HG03432 (cell line): ENCODE data around the gene AGO1.
"Not testable (repeated sequence)": the region's sequence is repeated elsewhere in the genome, so short reads cannot be mapped to it uniquely, and the experiment has no call there.

ENCODE experiments used
- ATAC-seq: cut with Tn5 transposase; IDR thresholded peaks from one replicate; pipeline ENCODE4 v1.9.1; 2021; ENCODE audit warnings: mild to moderate bottlenecking, moderate library complexity; ENCODE audit not compliant: unreplicated experiment

Gene AGO1

DNA sequence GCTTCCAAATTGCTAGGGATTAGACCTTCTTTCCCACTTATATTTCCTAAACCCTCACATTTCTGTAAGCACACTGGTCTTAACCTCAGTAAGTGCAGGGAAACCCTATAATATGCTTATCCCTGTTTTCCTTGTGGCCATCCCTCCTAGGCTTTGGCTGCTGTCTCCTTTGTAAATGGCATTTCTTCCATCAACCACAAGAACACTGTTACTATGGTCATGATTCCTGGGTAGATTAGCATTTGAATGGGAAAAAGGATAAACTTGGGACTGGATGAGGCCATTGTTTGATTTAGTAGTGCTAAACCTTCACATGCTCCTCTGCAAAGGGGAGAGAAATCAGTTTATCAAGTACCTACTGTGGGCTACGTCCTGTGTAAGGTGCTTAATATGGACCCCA is 31.7 kb downstream of the AGO1 start:
- ATAC-seq: no peak

DNA sequence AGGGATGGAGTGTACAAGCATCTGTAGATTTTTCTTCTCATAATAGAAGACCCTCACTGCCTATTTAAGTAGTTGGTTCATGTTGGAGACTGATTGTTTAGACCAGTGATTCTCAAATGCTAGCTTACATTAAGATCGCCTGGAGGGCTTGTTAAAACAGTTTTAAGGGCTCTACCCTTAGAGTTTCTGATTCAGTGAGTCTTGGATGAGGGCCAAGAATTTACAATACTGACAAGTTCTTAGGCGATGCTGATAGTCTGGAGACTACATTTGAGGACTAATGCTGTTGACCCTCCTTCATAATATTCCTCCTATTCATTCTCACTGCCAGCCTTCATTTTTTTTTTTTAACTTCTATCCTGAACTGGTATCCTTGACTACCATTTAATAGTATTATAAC is 32.7 kb downstream of the AGO1 start:
- ATAC-seq: no peak

DNA sequence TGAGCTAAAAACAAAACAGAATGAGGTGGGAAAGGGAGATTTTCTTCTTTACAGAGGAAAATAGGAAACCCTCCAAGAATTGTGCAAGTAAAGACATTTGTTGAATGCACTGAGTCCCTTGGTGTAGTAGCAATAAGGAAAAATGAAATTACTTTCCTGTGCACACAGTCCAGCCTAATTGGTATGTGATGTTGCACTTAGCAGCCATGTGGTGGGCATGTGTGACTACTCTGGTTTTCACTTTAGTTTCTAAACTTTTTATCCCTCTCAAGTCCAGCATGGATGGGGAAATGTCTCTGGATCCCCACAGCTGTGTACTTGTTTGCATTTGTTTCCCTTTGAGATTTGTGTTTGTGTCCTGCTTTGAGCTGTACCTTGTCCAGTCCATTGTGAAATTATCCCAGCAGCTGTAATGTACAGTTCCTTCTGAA is 40.8 kb downstream of the AGO1 start:
- ATAC-seq: no peak

DNA sequence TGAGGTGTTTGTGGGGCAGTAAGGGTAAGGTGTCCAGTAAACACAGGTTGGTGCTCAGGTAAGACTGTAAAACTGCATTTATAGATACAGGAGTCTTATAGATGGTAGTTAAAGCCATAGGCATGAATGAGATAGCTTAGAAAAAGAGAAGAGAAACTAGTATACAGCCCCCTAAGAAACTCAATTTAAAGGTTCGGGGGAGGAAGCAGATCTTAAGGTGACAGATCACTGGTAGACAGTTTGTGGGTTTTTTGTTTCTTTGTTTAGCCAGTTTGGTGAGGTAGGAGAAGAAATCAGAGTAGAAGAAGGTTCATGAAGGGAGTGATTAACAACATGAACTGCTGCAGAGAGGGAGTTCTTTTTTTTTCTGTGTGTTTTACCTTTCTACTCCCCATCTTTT is 41.8 kb downstream of the AGO1 start:
- no peak for ATAC-seq

DNA sequence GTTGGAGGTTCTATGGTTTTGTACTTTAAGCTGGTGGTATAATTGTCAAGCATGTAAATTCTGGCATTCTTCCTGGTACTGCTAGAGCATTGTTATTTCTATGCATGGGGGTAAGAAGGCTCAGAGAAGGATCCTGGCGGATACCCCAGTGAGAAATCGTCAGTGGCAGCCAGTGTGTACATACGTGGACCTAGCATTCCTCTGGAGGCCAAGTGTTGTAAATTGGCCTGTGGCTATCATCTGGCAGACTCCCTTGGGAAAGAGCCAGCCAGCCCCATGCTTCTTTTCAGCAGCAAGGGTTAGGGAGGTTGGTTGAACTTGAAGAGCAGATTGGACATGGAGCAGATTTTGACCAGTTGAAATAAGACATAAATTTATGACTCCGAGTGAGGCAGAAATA is 42.7 kb downstream of the AGO1 start:
- ATAC-seq: no peak

DNA sequence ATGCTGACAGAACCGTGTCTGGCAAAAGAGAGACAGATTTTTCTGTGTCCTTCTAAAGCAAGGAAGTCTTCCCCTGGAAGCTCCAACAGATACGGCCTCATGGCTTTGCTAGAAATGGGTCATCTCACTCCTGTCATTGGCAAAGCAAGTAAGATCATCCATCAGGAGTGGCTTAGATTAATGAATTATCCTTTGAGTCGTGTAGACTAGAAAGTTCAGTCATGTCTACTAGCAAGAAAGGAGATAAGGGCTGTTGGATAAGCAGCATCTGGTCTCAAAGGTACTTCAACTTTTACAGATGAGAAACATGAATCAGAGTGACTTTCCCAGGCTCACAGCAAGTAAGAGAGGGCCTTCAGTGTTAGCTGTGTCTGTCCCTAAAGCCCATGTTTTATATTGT is 44.5 kb downstream of the AGO1 start:
- ATAC-seq: no peak

DNA sequence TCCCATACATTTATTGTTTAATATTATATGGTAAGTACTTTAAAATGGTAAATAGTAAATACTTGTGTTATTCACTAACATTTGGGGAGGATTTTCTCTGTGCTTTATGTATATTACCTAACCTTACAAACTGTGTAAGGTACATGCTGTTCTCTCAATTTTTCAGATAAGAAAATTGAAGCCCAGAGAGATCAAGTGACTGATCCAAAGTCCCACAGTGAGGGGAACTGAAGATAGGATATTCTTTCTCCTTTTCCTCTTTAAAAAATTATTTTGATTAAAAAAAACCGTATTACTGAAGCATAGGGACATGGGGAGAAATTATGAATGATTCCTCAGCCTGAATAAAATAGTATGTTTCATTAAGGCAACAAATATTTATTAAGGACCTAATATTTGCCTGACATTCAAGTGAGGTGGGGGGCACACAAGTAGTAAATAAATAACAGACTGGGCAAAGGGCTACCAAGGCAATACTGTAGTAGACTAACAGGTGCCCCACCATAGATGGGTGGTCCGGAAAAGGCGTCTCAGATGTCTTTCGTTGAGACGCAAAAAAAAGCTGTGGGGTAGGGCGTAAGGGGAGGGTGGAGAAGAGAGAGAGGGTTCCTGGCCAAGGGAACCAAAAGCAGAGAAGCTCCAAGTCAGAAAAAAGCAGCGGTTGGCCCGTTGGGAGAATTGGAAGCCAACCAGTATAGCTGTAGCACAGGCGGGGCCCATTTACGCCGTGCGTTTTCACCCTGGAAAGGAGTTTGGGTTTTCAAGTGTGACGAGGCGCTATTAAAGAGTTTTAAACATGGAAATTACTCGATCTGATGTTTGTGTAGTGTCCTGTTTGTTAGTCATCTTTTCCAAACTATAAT is 47.0 kb downstream of the AGO1 start:
- peak; percentile 13 for ATAC-seq

DNA sequence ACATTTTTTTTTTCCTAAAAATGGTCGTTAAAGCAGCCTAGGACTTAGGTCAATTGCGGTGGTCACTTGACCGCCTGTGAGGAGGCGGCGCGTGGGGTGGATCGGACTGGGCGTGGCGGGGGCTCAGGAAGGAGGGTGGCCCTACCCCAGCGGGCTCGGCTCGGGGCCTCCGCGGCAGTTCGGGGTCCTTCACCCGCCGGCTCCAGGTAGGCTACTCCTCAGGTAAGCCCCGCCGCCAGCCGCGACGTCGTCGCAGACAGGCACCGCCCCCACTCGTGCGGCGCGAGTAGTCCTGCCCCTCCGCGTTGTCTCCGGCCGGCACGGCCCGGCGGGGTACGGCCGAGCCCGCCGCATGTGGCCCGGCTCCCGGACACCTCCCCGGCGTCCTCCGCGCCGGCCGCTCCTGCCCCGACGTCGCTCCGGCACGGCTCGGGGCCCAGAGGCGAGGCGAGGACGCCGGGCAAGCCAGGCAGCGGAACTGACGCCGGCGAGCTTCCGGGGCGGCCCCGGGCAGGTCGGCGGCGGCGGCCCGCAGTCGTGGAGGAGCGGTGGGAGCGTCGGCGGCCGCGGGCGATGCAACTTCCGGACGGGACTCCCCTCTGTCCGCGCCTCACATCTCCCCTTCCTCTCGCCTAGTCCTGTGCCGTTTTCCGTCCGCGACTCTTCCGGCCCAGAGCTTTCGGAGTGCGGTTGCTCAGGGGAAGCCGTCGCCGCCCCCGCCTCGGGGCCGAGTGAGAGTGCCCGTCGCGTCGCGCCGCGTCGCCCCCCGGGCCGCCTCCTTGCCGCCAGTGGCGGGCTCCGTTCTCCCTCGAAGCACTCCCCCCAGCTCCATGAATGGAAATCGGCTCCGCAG is 47.8 kb downstream of the AGO1 start, which contains the start of gene AGO3:
TSS of gene AGO3 (plus strand) at position 513 of the 853 bp plus-strand sequence. CDS start at position 835, 322 bp downstream.
- peak; percentile 90 for ATAC-seq

DNA sequence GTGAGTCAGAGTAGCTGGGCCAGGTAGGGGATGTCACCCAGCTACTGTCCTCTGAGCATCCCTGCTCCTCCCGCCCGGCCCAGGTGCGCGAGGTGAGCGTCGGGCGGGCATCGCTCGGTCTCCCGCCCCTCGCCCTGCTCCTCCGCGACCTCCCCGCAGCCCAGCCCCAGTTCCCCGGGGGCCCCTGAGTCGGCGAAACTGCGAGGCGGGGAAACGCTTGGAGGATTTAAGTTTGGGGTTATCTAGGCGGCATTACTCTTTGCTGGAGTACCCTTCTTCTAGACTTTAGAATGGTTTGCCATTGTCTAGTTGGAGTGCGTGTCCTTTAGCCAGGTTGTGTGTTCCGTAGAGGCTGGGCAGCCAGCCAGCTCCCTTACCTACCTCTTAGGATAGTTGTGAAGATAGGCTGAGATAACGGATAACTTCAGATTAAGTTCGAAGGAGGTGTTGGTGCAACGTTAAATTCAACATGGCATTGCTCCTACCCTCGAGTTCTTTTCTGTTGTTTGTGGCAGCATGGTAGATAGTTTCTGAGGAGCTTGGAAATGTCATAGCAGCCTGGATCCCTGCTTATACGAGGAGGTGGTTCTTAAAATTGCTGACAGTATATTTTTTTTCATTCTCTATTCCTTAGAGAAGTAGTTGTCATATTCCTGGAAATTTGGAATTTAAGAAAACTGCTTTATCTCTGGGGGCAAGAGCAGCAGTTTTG is 48.6 kb downstream of the AGO1 start:
- peak; percentile 1 for ATAC-seq

DNA sequence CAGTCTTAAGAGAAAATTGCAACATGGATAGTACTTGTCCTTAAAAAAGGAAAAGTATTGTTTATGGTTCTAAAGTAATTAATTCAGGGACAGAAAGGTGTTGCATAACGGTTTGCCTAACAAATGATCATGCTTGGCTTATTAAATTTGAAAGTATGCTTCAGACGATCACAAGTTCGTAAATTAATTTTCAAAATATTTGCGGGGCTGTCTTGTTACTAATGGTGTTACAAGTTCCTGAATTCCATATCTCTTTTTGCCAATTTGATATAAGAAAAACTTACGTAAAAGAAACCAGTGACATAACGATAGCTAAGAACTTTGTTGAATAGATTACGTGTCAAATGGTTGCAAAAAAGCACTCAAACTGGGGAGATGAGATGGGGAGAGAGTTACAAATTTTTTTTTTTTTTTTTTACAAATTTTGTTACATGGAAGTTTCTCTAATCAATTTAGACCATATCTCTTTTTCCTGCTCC is 49.2 kb downstream of the AGO1 start:
- ATAC-seq: no peak

DNA sequence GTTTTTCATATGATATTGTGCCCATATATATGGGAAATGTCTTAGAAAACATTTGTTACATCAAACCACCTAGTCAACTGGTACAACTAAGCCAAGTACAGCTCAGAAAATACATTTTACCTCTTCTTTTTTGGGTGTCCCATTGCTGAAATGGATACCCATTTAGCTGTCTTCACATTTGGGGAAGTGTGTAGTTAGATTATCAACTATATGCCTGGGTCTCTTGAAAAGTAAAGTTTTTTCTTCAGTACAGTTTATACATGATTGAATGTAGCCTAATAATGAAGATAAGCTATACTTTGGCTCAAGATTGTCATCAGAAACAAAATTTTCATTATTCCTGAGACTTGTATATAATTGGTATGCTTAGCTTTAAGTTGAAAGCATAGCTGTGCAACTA is 49.9 kb downstream of the AGO1 start:
- ATAC-seq: no peak

DNA sequence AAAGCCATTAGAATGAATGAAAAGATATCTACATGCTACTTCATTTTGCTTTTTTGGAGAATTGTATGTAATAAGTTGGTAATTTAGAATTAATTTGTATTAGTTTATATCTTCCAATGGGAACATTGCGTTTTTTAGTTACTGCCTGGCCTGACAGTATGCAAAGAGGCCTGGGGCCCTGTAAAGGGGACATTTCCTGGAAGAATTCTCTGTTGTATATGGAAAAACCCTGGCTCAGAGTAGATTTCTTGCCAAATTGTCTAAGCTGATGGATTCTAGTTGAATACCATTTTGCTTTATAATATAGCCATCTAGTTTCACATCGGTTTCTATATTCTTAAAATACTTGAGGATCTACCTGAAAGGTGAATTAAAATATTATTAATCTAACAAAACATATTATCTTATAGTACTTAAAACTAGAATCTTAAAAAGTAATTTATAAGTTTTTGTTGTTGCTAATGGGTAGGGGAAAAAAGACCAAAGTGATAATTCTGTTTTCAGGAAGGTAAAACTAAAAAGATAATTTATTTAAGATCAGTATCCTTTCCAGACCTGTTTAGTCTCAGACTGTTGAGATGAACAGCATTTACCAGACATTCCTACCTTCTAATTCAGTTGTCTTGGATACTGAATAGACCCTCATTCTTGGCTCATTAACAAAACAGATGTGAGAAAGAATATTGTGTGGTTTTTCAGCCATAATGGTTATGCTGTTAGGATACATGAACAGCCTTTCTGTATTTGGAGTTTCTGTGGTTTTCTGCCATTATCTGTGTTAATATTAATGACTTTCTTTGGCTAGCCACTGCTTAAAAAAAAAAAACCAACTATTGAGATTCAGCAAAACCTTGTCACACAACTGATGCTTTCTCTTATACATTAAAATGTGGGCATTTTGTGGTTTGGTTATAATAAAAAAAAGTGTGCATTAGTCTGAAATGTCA is 52.7 kb downstream of the AGO1 start:
- no peak for ATAC-seq

DNA sequence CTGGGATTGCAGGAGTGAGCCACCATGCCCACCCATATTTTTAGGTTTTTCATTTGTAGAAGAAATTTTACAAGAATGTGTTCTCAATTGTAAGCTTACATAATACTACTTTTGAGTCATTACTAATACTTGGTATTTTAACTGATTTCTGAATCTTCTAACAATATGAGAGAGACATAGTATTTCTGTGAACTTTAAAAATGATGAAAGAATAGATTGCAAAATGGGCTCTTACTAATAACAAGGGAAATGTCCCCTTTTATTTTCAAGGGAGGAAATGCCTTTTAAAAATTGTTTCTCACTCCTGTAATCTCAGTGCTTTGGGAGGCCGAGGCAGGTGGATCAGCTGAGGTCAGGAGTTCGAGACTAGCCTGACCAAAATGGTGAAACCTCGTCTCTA is 53.8 kb downstream of the AGO1 start:
- no peak for ATAC-seq

DNA sequence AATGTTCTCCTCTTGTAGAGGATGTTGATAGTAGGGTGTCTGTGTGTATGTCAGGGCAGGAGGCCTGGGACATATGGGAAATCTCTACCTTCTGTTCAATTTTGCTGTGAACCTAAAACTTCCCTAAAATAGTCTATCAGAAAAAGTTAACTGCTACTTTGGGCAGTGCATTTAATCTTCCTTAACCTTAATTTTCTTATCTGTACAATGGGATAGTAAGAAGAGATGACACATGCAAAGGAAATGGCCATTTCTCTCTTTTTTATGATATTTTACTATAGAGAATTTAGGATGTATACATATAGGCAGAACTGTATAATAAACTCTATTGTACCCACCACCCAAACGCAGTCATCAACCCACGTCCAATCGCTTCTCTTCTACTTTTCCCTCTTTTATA is 56.5 kb downstream of the AGO1 start:
- ATAC-seq: no peak

DNA sequence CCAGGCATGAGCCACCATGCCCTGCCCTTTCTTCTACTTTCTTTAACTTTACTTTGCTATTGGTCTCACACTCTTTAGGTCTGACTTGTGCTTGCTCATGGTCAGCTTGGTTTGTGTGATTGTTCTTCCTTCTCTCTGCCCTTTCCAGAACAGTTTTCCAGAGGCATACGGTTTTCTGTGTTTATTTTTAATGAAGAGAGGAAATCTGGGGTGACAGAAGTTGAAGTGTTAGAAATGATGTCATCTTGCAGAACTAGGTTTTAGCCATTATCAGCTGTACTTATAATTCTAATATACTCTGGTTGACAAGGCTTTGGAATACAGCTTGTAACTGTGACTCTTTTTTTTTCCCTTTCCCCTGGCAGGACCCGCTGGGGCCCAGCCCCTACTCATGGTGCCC is 62.3 kb downstream of the AGO1 start:
- no peak for ATAC-seq

DNA sequence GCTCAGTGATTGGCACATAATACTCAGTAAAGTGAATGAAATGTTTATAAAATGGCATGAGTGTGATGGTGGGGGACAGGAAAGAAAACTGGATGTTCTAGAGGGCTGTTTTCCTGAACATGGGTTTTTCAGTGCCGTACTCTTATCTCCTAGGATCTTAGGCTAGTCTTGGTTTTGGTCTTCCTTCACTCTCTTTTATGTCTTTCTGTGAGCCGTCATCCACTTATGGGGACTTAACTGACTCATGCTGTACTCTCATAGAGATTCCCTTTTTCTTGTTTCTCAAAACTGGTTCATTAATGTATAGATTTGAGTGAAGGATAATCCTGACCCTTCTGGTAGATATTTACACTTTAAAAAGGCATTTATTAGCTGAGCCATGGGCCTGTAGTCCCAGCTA is 64.5 kb downstream of the AGO1 start:
- ATAC-seq: no peak

DNA sequence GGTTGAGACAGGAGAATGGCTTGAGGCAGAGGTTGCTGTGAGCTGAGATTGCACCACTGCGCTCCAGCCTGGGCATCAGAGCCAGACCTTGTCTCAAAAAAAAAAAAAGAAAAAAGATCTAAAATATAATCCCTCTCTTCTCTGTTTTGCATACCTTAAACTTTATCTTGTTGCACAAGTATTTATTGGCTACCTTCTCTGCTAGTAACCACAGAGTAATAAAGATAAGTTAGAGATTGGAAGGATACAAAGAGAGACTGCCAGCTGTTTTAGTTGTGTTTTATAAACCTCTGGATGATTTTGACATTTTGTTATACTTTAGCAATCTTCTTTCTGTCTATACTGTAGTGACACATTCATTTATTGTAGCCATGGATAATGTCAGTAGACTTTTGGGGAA is 75.5 kb downstream of the AGO1 start:
- ATAC-seq: no peak

DNA sequence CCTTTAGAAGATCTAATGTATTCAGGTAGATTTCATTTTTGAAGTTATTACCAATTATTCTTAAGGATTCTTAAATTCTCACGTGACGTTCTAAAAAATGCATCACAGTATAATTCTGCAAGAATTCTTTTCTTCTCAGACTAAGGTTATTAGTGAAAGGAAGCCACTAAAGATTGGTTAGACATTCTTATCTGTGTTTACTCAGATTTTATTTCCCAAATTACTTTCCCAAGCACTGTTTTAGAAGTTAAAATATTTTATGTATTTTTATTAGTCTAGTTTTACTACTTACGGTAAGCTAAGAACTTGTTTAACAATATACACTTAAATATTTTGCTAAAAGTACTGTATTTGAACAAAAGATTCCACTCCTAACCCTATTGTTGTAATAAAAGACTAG is 76.3 kb downstream of the AGO1 start:
- no peak for ATAC-seq

DNA sequence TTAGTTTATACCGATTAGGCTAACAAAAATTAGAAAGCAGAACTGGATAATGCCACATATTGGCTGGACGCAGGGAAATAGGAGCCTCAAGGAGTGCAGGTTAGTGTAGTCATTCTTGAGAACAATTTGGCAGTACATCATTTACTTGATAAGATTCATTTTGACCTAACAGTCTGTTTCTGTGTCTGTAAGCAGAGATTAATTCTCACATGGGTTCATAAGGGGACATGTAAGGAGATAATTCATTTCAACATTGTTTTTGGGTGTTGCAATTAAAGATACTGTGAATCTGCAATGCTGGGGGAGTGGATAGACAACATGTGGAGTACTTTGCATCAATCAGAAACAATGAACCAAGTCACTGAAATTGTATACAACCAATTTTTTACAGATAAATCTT is 79.9 kb downstream of the AGO1 start:
- ATAC-seq: no peak

DNA sequence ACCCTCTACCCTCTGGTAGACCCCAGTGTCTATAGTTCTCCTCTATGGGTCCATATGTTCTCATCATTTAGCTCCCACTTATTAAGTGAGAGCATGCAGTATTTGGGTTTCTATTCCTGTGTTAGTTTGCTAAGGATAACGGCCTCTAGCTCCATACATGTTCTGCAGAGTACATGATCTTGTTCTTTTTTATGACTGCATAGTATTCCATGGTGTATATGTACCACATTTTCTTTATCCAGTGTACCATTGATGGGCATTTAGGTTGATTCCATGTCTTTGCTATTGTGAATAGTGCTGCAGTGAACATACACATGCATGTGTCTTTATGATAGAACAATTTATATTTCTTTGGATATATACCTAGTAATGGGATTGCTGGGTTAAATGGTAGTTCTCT is 81.3 kb downstream of the AGO1 start:
- ATAC-seq: not testable (repeated sequence)
